ENCODE results near the gene PPIE. TPM values are rescaled to one million over a fixed set of nuclear protein-coding genes. Genes with fewer than 3 reads are reported as not detected.

The PPIE gene
- 10 to 100 TPM; 29.0 to 45.9 TPM for total RNA-seq
- long read RNA-seq, donor 1, transcript PPIE-201 (10 exons, 1,277 nt): major isoform, 22 of 49 reads
- long read RNA-seq, donor 1, partial matches to known transcripts: 3 of 49 reads
- long read RNA-seq, donor 1, other reads (novel, unspliced or antisense): 17 of 49 reads
- long read RNA-seq, donor 2, transcript PPIE-201 (10 exons, 1,277 nt): major isoform, 53 of 167 reads
- long read RNA-seq, donor 2, transcript PPIE-202 (10 exons, 1,079 nt): minor isoform, 20 of 167 reads
- long read RNA-seq, donor 2, transcript PPIE-203 (11 exons, 1,198 nt): minor isoform, 29 of 167 reads
- long read RNA-seq, donor 2, partial matches to known transcripts: 5 of 167 reads
- long read RNA-seq, donor 2, other reads (novel, unspliced or antisense): 58 of 167 reads

DNA sequence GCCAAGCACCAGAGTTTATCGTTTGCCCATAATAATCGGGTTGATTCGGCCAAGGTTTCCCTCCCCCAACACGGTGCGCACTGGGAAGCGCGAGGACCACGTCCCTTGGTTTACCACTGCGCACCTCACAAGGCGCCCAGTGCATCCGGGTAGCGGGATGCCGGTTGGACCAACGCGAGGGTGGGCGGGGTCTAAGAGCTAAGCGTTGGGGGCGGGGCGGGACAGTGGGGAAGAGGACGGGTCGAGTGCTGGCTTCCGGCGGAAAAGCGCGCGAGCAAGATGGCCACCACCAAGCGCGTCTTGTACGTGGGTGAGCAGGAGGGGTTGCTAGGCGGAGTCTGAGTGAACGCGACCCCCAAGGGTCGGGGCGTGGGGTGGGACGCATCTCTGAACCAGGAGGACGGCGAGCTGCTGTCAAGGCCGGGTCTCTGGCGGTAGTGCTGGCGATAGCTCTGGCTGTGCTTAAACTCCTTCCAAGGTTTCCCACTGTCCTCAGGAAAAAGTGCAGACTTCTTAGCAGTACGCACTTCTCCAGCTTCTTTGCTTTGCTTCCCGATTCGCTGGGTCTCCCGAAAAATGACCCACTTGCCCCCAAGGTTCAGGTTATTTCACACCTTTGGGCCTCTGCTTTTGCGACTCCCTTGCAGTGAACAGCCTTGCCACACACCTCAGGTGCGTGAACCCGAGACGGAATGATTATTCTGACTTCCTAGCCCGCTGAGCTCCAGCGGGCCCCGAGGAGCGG, at the start of gene PPIE:
TSS of gene PPIE (plus strand) at position 261 of the 745 bp plus-strand sequence. CDS start at position 280, 19 bp downstream.
- intact Hi-C loops (cut with DNase I): no loop called here

DNA sequence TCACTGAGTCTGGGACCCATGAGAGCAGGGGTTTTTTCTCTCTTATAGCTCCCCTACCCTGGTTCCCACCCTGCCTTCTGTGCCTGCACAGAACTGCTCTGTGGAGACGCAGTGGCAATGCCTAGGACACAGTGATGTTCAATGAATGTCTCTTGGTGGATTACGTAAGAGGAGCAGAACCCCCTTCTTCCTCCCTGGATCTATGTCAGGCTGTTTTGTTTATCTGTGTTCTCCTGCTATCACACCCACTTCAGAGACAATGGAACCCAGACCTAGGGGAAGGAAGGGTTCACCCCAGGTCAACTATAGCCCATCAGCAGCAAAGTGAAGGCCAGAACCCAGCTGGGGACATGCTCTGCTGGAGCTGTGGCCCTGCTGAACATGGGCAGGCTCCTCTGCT, 49.5 kb upstream of the PPIE start:
- intact Hi-C loops (cut with DNase I): no loop called here
- DNase-seq (ENCODE audit: low spot score): no peak

More for the DNA sequence above, at the start of gene PPIE:
- DNase-seq (ENCODE audit: low spot score): peak; percentile 99

DNA sequence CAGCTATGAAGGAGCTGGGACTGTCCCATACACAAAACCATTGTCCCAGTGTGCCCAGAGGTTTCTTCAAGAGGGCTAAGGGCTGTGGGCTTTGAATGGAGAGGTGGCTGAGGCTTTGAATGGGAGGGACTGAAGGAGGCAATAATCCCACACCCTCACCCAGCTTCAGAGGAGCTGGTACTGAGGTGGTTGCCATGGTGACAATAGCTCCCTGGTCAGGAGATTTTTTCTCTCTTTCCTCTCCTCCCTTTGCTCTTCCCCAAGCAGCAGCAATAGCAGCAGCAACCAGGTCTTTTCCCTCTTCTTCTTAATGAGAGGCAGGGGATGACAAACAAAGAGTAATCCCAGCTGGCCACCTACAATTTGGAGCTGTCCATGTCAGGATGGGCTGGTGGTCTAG, 49.0 kb upstream of the PPIE start:
- DNase-seq (ENCODE audit: low spot score): peak; percentile 12
- intact Hi-C loops (cut with DNase I): no loop called here

DNA sequence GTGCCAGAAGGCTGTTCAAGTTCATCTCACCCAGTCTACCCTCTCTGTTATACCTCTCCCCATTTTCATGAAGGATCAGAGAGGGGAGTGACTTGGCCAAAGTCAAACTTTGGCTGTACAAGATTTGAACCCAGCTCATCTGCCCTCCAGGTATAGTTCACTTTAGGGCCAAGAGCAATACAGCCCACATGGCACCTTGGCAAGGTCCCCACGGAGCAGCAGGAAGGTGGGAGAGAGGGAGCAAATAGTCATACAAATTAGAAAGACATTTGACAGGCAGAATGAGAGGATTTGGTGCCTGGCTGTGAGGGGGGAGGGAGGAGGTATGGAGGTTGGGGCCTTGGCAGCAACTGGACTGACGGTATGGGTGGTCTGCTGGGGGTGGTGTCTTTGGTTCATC, 48.5 kb upstream of the PPIE start:
- intact Hi-C loops (cut with DNase I): no loop called here

DNA sequence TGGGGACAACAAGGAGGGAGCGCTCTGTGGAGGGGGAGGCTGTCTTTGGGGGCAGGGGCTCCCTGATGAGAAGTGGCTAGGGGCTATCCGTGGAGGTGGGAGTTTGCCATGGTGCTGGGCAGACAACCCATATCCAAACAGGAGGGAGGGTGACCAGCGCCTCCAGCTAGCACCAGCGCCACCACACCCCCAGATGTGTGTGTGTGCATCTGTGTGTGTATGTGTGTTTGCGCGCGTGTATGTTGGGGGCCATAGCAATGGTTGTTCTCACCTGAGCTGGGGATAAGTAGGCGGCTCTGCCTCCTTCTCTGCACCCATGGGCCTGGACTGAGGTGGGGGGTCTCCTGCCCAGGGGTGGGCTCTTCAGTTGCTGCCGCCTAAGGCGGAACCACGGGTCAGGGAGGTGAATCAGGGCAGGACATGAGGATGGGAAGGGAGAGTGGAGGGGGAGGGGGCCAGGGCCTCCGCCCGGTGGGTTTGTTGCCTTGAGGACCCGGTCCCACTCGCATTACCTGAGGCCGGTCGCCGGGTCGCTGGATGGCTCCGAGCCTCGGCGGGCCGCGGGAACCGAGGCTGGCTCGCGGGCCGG, 47.8 kb upstream of the PPIE start:
- no peak for DNase-seq (ENCODE audit: low spot score)
- intact Hi-C loops (cut with DNase I): no loop called here

More for the DNA sequence above, 48.5 kb upstream of the PPIE start:
- DNase-seq (ENCODE audit: low spot score): peak; percentile 34

DNA sequence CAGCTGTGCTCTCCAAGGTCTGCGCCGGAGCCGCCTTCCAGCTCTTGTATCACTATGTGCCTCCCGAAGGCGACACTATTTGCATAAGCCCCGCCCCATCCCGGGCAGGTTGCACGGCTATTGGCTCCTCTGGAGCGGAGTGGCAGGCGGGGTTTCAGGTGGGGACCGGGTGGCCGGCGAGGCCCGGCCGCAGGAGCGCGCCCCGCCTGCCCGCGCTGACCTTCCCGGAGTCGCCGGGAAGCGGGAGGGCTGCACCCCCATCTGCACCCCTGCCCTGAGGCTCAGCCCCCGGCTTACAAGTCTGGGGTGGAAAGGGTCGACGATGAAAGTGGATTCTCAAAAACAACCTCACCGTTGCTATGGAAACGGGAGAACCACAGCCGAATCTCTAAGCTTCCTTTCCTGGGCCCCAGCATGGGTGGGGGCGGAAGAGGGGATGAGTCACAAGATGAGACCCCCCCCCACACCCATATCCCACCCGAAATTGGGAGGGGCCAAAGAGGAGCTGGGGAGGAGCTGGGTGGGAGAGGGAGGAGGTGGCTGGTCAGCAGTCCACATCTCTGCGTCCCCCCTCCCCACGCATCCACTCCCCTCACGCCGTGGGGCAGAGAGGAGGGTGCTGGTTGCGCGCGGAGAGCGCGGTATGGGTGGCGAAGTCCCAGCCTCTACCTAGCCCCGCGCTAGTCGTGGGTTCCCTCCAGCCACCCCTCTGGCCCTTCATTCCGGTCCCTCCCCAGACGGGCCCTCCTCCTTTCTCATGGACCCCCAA, 47.1 kb upstream of the PPIE start, which contains the start of gene HPCAL4:
TSS of gene HPCAL4 (minus strand) at position 51 of the 769 bp plus-strand sequence. CDS start 6,830 bp downstream, outside the sequence.
- DNase-seq (ENCODE audit: low spot score): peak; percentile 94
- intact Hi-C loops (cut with DNase I): no loop called here

DNA sequence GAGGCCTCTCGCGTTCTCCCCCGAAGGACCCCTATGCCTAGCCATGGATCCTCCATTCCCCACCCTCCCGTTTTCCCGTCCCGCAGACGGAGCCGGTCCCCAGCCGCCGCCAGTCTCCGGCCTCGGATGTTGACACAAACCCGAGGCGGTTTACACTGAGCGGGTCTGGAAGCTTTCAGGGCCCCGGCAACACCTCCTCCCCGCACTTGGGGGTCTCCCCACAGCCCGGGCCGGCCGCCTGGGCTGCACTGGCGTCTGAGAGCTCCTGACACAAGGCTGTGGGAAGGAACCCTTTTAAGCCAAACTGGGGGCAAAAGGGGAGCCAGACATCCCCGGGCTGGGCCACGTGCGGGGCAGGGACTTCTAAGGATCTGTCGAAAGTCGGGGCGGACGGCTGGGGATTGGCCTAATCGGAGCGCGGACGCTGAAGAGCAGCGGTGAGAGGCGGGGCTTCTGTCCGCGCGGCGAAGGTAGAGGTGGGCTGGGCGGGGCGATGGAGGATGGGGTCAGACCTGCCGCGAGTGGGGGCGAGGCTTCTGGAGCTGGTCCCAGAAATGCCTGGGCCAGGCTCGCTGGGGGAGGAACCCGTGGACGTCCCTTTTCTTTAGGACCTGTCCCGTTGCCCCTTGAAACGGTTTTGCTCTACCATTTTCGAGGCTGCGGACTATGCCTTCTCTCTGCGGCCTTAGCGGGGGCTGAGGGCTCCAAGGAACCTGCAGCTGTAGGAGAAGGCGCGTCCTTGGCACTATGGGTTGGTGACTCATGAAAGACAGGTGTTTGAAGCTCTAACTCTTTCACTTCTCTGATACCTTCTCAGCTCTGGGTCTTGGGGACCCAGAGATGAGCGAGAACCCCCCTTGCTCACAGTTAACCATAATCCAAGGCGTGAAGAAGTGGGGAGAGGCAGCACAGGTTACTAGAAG, 46.3 kb upstream of the PPIE start:
- intact Hi-C loops (cut with DNase I): no loop called here
- DNase-seq (ENCODE audit: low spot score): no peak

DNA sequence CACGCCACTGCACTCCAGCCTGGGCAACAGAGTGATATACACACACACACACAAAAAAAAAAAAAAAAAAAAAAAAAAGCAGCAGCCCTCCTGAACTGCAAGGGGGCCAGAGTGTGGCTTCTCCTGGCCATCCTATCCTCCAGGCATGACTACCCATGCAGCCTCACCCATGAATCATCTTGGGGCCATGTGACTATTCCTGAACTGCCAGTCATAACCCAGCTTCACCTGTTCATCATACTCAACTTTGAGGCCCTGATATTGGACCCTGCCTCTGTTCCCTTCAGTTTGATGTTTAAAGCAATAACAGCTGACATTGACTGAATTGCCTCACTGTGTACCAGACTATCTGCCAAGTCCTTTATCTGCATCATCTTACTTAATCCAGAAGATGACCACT, 44.7 kb upstream of the PPIE start:
- no peak for DNase-seq (ENCODE audit: low spot score)
- intact Hi-C loops (cut with DNase I): no loop called here

DNA sequence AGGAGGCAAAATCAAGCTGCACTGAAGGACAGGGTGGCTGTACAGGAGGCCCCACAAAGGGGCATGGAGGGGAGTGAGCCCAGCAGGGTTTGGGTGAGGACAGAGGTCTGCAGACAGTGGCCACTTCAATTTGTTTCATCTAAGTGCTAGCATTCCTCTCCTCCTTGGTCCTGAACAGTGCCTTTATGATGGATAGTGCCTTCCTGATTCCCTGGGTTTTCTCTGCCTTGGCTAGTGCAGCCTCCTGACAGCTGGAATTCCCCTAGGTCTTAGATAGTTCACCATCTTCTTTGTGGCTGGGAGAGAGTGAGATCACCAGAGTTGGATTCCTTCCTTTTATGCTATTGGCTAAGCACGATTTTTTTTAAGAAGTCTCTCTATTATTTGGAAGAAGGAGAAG, 43.7 kb upstream of the PPIE start:
- intact Hi-C loops (cut with DNase I): no loop called here
- DNase-seq (ENCODE audit: low spot score): no peak

DNA sequence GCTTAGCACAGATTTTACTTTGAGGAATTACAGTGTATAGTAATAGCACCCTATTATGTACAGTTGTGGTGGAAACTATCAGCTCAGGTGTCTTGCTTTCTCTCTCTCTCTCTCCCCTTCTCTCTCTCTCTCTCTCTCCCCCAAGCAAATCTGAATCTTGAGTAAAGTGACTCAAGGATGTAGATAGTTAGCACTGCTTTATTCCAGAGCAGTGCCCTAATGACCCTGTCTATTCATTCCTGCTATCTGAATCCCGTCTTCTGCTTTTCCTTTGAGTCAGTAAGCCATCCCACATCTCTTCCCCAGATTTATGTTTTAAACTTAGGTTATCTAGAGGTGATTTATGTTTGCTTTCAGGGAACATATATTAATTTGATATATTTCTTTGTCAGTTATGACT, 42.2 kb upstream of the PPIE start:
- no peak for DNase-seq (ENCODE audit: low spot score)
- intact Hi-C loops (cut with DNase I): no loop called here

DNA sequence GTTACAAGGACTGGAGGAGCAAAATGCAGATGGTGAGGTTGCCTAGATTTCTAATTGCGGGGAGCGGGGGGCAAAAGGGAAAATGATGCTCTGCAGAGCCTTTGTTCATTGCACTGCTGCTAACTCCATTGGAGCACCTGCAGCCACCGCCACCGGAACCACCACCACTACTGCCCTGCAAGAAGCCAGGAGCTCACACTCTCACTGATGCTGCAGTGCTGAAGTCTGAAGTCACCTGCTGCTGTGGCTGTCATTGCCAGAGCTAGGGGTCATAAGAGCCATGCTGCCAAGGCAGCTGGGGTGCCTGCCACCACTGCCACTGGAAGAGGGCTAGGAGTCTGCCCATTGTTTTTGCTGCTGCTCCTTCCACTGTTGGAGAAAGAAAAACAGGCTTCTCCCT, 40.1 kb upstream of the PPIE start:
- DNase-seq (ENCODE audit: low spot score): no peak
- intact Hi-C loops (cut with DNase I): no loop called here

DNA sequence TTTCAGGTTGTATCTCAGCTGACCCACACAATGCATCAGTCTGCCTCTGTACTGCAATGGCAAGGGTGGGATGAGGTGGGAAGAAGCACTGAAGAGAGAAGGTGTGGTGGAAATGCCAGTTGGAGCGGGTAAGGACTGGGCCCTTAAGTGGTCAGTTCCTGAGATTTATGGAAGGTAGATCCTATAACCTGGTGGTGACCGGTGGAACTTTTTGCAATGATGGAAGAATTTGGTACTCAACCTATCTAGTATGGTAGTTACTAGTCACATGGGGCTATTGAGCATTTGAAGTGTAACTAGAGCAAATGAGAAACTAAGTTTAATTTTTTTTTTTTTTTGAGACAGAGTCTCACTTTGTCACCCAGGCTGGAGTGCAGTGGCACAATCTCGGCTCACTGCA, 39.3 kb upstream of the PPIE start:
- DNase-seq (ENCODE audit: low spot score): no peak
- intact Hi-C loops (cut with DNase I): no loop called here

DNA sequence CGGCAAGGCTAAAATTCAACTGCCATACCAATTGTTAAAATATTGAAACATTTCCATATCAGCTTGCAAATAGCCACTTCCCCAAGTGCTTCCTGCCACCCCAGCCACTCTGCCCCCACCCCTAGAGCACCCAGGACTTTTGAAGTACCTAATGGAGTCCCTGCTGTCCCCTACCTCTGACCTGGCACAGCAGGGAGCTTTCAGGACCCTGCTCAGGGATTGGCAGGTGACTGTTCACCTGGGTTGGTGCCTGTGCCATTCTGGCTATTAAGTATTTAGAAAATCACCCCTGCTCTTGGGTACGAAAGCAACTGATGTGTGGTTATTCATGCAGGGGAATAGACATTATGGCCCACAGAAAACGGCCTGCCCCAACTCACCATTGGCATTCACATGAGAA, 38.3 kb upstream of the PPIE start:
- intact Hi-C loops (cut with DNase I): no loop called here
- DNase-seq (ENCODE audit: low spot score): no peak

DNA sequence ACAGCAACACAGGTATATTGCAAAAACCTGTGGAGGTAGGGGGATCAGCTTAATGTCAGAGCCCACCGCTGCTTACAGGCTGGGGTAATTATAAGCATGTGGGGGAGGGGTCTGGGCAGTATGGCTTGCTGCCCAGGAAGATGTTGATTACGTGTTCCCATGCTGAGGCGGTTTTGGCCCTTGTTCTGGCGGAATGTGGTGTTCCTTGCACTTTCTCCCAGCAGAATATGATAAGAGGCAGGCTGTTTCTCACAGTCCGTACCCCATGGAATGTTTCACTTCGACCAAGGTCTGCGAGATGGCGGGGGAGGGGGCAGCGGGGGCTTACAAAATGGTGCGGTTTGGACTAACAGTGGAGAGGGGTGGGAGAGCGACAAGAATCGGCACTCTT, 37.6 kb upstream of the PPIE start:
- no peak for DNase-seq (ENCODE audit: low spot score)
- intact Hi-C loops (cut with DNase I): no loop called here

DNA sequence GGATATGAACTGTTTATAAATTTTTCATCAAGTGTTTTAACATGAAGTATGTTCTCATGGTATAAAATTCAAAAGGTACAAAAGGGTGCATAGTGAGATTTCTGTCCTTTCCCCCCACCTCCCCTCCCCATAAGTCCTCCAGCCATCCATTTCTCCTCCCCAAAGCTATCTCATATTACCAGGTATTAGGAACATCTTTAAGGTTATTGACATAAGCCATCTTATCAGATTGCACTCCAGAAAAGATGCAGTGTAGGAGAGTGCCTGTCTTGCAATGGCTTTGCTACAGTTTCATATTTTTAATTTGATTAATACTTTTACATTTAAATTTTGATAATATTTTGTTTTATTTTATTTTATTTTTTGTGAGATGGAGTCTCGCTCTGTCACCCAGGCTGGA, 33.9 kb upstream of the PPIE start:
- DNase-seq (ENCODE audit: low spot score): no peak
- intact Hi-C loops (cut with DNase I): loop anchor here in 1 of 2 donors (5.0 kb wide), 1 partner anchor 97 kb away; no protein-coding TSS in a partner anchor

DNA sequence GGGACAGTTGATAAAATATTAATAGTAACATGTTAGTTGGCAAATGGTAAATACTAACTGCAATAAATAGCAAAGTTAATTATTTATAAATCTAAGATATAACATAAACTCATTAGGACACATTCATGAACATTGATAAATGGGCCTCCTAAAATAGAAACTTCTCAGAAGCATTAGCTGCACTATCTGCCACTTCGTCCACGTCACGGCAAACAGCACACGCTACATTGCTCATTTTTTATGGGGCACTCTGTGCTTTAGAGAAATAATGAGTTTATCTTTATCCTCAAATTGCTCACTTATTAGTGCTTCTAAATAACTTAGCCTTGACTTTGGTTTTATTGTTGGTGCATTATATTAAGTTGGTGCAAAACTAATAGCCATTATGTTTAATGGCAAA, 31.2 kb upstream of the PPIE start:
- intact Hi-C loops (cut with DNase I): loop anchor here in 1 of 2 donors (5.0 kb wide), 1 partner anchor 100 kb away; no protein-coding TSS in a partner anchor
- no peak for DNase-seq (ENCODE audit: low spot score)

DNA sequence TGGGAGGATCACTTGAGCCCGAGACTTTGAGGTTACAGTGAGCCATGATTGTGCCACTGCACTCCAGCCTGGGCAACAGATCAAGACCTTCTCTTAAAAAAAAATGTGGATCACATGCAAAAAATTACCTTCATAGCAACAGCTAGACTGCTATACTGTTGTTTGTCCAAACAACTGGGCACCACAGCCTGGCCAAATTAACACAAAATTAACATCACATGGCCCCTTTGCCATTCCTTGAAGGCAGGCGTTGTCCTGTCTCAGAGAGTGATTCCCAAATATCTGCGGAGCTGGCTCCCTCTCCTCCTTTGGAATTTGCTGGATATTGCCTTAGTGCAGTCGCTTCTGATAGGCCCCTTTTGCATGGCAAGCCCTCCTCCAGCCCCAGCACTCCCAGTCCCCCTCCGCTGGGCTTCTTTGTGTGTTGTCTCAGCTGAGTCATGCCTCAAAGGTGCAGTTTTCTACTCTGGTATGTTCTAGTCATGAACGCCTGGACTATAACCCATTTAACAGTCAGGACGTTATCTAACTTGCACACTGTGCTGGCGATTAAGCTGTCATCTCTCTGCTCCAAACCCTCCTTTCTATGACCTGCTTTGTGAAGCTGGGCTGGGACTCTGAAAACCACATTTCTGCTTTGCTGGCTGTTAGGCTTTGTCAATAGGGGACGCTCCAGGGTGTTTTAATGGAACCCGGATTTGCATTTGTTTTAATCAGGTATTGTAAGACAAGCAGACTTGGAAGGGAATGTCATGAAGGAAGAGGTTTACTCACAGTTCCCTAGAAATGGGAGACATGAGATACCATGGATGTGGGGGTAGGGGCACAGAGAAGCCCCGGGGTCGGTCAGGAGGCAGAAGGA, 27.3 kb upstream of the PPIE start:
- DNase-seq (ENCODE audit: low spot score): no peak
- intact Hi-C loops (cut with DNase I): no loop called here

DNA sequence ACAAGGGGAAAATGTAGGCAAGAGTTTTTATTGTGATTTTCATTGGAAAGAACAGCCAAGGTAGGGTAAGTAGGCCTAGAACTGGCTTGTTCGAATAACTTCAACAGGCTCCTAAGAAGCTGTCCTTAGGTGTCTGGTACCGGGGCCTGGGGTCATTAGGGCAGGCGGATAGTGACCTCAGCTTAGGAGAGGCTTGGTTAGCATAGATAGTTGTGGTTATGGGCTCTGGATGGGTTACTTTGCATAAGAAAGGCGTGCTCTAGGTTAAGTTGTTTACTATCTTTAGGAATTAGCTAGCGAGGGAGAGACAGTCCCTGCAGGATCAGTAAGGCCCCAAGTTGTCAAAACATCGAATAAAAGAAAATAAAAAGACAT, 26.7 kb upstream of the PPIE start:
- DNase-seq (ENCODE audit: low spot score): no peak
- intact Hi-C loops (cut with DNase I): no loop called here
